ENCODE results near the gene ZNF385A.

GRCh38 chr12:54389607-54390175 is 5.2 kb upstream of the ZNF385A start:
- TF ChIP-seq SIN3A (IDR thresholded peaks at IDR 0.05; ENCODE audit: borderline replicate concordance, insufficient read depth, low read length): no peak
- TF ChIP-seq REST (IDR thresholded peaks at IDR 0.05; ENCODE audit: insufficient read depth in 1 of 2, low read depth in 2 of 2, low read length in 2 of 2): no peak
- TF ChIP-seq TAF1 (IDR thresholded peaks at IDR 0.05; ENCODE audit: borderline replicate concordance, insufficient read depth, low read length): no peak

Measured in PFSK-1 (cell line).